ACC112 (cell line): Measurements from ENCODE around the gene TCERG1L.

ENCODE experiments used
- H2AFZ ChIP-seq: fragments of 200-600 bp; sonication (generic); one replicate; pipeline ENCODE4 v1.6.0; 2017; ENCODE audit warnings: antibody characterized with exemption, low read length; ENCODE audit not compliant: unreplicated experiment
- H3K27ac ChIP-seq: fragments of 200-600 bp; sonication (generic); 2 replicates; pipeline ENCODE4 v1.5.1; 2014; ENCODE audit warnings: low read depth, mild to moderate bottlenecking, antibody characterized with exemption, low read length, moderate library complexity
- H3K27me3 ChIP-seq: fragments of 200-600 bp; sonication (generic); 2 replicates; pipeline ENCODE4 v1.6.1; 2014; ENCODE audit warnings: mild to moderate bottlenecking, antibody characterized with exemption, low read length, moderate library complexity, mixed read lengths; ENCODE audit not compliant: insufficient read depth
- H3K36me3 ChIP-seq: fragments of 200-600 bp; sonication (generic); 2 replicates; pipeline ENCODE4 v1.6.1; 2016; ENCODE audit warnings: mild to moderate bottlenecking, antibody characterized with exemption, low read length, moderate library complexity, mixed read lengths; ENCODE audit not compliant: insufficient read depth
- H3K4me1 ChIP-seq: fragments of 200-600 bp; sonication (generic); one replicate; pipeline ENCODE4 v1.6.1; 2016; ENCODE audit warnings: low read length, mixed read lengths; ENCODE audit not compliant: insufficient read depth, unreplicated experiment, control insufficient read depth
- H3K4me3 ChIP-seq: fragments of 200-600 bp; sonication (generic); 2 replicates; pipeline ENCODE4 v1.5.1; 2014; ENCODE audit warnings: mild to moderate bottlenecking, low read depth, low read length
- H3K79me2 ChIP-seq: fragments of 200-600 bp; sonication (generic); one replicate; pipeline ENCODE4 v1.6.0; 2016; ENCODE audit warnings: low read length; ENCODE audit not compliant: control insufficient read depth, unreplicated experiment, insufficient read depth

TCERG1L gene

DNA sequence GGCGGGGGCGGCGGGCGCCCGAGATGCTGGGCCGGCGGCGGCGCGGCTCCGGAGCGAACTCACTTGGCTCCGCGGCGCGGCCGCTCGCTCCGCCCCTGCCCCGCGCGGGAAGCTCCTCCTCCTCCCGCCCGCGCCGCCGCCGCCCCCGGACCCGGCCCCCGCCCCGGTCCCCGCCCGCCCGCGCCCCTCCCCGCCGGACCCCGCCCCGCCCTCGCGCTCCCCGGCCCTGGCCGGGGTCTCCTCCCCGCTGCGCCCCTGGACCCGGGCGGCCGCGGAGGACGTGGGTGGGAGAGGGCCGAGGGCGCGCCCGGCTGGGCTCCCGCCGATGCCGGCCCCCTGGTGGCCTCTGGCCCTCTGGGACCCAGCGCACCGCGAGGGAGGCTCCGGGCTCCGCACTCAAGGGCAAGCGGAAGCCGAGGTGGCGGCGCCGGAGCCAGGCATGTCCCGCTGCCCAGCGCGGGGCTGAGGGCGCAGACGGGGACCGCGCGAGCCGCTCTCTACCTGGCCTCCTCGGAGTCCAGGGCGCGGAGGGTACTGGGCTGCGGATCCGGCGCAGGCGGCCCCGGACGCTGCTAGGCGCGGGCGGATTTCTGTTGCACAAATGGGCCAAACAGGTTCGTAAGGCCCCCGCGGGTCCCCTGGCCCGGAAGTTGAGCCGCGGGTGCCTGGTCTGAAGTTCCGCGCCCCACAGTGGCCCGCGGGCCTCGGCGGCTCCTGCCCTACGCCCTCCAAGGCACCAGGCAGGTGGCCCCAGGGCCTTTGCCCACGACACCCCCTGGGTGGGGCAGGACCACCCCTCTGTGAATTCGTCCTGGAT lies at the start of gene TCERG1L:
Gene TCERG1L, minus strand, starts transcription at position 61 of the 817 bp plus-strand sequence. CDS start 86 bp downstream, outside the sequence.
- Histone ChIP-seq H2AFZ (no peak within 1 kb of the TSS), H3K27me3 (peaks cover 11% of the 10 kb centered on the region), H3K27ac (no peak within 1 kb of the TSS), H3K4me3 (no peak within 1 kb of the TSS), H3K36me3 (no peaks in the 10 kb centered on the region), H3K4me1 (no peaks in the 10 kb centered on the region), H3K79me2 (no peaks in the 10 kb centered on the region)

DNA sequence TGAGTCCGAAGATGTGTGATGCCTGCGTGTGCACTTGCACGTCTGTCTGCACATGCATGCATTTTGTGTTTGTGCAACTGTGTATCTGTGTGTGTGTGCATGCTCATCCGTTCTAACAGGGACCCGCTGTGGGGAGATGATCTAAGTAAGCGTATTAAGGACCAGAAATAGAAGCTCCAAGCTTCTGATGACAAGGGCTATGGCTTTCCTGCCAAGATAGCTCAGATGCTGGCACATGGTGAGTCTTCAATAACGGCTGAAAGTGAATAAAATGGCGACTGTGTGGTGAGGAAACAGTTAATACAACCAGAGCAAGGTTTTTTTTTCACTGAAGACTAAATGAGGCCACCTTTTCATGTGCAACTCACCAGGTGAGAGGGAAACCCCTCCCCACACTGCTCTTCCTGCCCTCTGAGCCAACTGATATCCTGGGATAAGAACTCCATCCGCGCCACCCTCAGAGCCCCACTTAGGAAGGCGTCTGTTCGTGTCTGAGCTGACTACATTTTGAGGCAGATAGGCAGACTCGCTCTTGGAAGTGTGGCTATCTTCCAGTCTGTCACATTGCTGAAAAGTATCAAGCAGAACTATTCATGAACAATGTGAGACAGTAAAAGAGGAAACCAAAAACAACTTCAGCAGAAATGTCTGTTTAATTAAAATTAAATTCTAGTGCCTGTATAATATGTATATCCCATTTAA lies 47.4 kb upstream of the TCERG1L start:
- H3K4me1 ChIP-seq, result no peaks in the 10 kb centered on the region
- H3K4me3 ChIP-seq, result no peak overlapping the region
- no peaks in the 10 kb centered on the region for H3K36me3 ChIP-seq
- H3K79me2 ChIP-seq, result no peaks in the 10 kb centered on the region
- H3K27ac ChIP-seq, result no peak overlapping the region
- H2AFZ ChIP-seq, result no peak overlapping the region
- no peaks in the 10 kb centered on the region for H3K27me3 ChIP-seq

DNA sequence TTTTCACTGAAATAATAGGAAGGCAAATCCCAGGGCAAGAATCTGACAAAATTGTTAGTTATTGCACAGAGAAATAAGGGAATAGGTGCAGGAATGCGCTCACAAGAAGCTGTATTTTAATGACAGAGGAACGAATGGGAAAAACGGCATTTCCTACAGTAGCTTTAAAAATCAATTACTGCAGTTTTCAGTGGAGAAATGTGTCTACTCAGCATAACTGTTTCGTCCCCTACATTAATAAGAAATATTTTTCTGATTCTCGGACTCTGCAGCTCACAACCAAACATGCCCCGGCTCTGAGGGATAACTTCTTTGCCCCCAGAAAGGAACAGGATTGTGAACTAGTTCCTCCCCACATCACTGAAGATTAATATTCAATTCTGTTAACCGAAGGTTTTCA lies 44.9 kb upstream of the TCERG1L start:
- H3K27ac ChIP-seq, result no peak overlapping the region
- H3K79me2 ChIP-seq, result no peaks in the 10 kb centered on the region
- no peaks in the 10 kb centered on the region for H3K36me3 ChIP-seq
- no peaks in the 10 kb centered on the region for H3K27me3 ChIP-seq
- H3K4me3 ChIP-seq, result no peak overlapping the region
- no peak overlapping the region for H2AFZ ChIP-seq
- no peaks in the 10 kb centered on the region for H3K4me1 ChIP-seq

DNA sequence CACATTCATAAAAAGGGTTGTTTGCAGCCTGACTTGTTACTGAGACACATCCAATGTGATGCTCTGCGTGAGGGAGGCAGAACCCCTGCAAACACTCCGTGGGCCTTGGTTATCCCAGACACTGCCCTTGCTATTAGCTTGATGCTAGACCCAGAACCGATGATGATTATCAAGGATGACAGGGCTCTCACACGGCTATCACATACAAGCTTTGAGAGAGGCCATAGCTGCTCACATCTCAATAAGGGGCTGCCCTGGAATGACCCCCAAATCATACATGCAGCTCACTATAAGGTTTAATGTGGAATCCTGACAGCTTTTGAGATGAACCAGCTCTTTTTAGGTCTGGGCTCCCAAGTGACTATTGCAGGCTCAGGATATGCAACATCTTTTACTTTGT lies 44.4 kb upstream of the TCERG1L start:
- no peak overlapping the region for H2AFZ ChIP-seq
- no peaks in the 10 kb centered on the region for H3K79me2 ChIP-seq
- H3K4me3 ChIP-seq, result no peak overlapping the region
- no peaks in the 10 kb centered on the region for H3K27me3 ChIP-seq
- H3K27ac ChIP-seq, result no peak overlapping the region
- H3K36me3 ChIP-seq, result no peaks in the 10 kb centered on the region
- no peaks in the 10 kb centered on the region for H3K4me1 ChIP-seq

GRCh38 chr10:131355056-131355455 lies 43.5 kb upstream of the TCERG1L start:
- H3K36me3 ChIP-seq, result no peaks in the 10 kb centered on the region
- H2AFZ ChIP-seq, result no peak overlapping the region
- H3K4me1 ChIP-seq, result no peaks in the 10 kb centered on the region
- H3K79me2 ChIP-seq, result no peaks in the 10 kb centered on the region
- H3K4me3 ChIP-seq, result no peak overlapping the region
- H3K27me3 ChIP-seq, result no peaks in the 10 kb centered on the region
- no peak overlapping the region for H3K27ac ChIP-seq

- no peak overlapping the region for H2AFZ ChIP-seq
- H3K4me3 ChIP-seq, result no peak overlapping the region
- no peaks in the 10 kb centered on the region for H3K79me2 ChIP-seq
- H3K27me3 ChIP-seq, result no peaks in the 10 kb centered on the region
- no peaks in the 10 kb centered on the region for H3K36me3 ChIP-seq
- no peaks in the 10 kb centered on the region for H3K4me1 ChIP-seq
- H3K27ac ChIP-seq, result no peak overlapping the region
These were observed 42.9 kb upstream of the TCERG1L start for GRCh38 chr10:131354380-131354779.

- H3K79me2 ChIP-seq, result no peaks in the 10 kb centered on the region
- no peak overlapping the region for H3K27ac ChIP-seq
- H3K4me1 ChIP-seq, result no peaks in the 10 kb centered on the region
- H2AFZ ChIP-seq, result no peak overlapping the region
- no peak overlapping the region for H3K4me3 ChIP-seq
- no peaks in the 10 kb centered on the region for H3K27me3 ChIP-seq
- no peaks in the 10 kb centered on the region for H3K36me3 ChIP-seq
These were observed 41.3 kb upstream of the TCERG1L start for GRCh38 chr10:131352765-131353290.

- H2AFZ ChIP-seq, result no peak overlapping the region
- H3K79me2 ChIP-seq, result no peaks in the 10 kb centered on the region
- H3K27me3 ChIP-seq, result no peaks in the 10 kb centered on the region
- H3K4me3 ChIP-seq, result no peak overlapping the region
- no peak overlapping the region for H3K27ac ChIP-seq
- no peaks in the 10 kb centered on the region for H3K36me3 ChIP-seq
- H3K4me1 ChIP-seq, result no peaks in the 10 kb centered on the region
These were observed 39.1 kb upstream of the TCERG1L start for GRCh38 chr10:131350660-131351059.

GRCh38 chr10:131350245-131350644 lies 38.7 kb upstream of the TCERG1L start:
- H3K36me3 ChIP-seq, result no peaks in the 10 kb centered on the region
- no peak overlapping the region for H3K4me3 ChIP-seq
- no peak overlapping the region for H2AFZ ChIP-seq
- H3K27me3 ChIP-seq, result no peaks in the 10 kb centered on the region
- no peaks in the 10 kb centered on the region for H3K4me1 ChIP-seq
- H3K27ac ChIP-seq, result no peak overlapping the region
- H3K79me2 ChIP-seq, result no peaks in the 10 kb centered on the region

DNA sequence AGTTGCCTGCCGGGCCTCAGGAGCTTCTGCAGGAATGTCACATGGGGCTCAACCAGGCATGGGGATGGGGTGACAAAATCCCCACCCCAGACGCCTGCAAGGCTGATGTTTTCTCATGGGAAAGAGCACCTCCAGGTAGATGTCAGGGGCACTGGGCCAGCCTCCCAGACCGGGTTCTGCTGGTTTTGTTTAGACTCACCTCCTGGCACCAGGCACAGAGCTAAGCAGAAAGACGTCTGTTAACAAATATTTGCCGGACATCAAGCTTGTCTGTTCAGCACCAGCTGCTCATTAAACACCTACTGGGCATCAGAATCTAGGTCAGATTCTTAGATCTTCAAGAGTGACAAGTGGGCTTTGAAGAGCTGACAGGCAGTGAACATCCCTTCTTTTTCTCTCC lies 34.9 kb upstream of the TCERG1L start:
- no peaks in the 10 kb centered on the region for H3K36me3 ChIP-seq

DNA sequence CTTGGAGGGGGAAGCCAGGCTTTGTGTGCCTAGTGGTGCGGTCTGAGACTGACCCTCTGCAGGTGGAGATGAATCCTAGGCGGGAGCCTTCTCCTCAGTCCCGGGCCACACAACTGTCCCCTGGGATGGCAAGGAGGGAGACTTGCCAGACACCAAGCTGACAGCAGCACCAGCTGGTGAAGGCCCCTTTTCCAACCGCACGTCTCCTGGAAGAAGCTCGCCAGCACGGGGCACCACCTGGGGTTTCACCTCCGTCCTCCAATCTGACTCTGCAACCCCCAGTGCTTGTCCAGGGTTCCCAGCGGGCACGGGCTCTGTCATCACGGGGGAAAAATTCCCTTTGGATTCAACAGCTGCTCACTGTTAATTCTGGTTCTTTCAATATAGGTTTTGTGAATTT lies 34.2 kb upstream of the TCERG1L start:
- H2AFZ ChIP-seq, result no peak overlapping the region
- H3K4me1 ChIP-seq, result no peaks in the 10 kb centered on the region
- no peaks in the 10 kb centered on the region for H3K27me3 ChIP-seq
- H3K36me3 ChIP-seq, result no peaks in the 10 kb centered on the region
- H3K27ac ChIP-seq, result no peak overlapping the region
- no peaks in the 10 kb centered on the region for H3K79me2 ChIP-seq
- H3K4me3 ChIP-seq, result no peak overlapping the region

More for the DNA sequence above, 34.9 kb upstream of the TCERG1L start:
- Histone ChIP-seq H3K4me1 (no peaks in the 10 kb centered on the region), H3K27me3 (no peaks in the 10 kb centered on the region), H3K27ac (no peak overlapping the region), H3K79me2 (no peaks in the 10 kb centered on the region), H3K4me3 (no peak overlapping the region), H2AFZ (no peak overlapping the region)
